GM21576 (cell line): ENCODE measurements around the gene CDH18.

Experiments used
- ATAC-seq: cut with Tn5 transposase; IDR thresholded peaks from one replicate; pipeline ENCODE4 v1.9.1; 2021; ENCODE audit warnings: mild to moderate bottlenecking, moderate library complexity; ENCODE audit not compliant: unreplicated experiment

Gene CDH18, protein sequence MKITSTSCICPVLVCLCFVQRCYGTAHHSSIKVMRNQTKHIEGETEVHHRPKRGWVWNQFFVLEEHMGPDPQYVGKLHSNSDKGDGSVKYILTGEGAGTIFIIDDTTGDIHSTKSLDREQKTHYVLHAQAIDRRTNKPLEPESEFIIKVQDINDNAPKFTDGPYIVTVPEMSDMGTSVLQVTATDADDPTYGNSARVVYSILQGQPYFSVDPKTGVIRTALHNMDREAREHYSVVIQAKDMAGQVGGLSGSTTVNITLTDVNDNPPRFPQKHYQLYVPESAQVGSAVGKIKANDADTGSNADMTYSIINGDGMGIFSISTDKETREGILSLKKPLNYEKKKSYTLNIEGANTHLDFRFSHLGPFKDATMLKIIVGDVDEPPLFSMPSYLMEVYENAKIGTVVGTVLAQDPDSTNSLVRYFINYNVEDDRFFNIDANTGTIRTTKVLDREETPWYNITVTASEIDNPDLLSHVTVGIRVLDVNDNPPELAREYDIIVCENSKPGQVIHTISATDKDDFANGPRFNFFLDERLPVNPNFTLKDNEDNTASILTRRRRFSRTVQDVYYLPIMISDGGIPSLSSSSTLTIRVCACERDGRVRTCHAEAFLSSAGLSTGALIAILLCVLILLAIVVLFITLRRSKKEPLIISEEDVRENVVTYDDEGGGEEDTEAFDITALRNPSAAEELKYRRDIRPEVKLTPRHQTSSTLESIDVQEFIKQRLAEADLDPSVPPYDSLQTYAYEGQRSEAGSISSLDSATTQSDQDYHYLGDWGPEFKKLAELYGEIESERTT

DNA sequence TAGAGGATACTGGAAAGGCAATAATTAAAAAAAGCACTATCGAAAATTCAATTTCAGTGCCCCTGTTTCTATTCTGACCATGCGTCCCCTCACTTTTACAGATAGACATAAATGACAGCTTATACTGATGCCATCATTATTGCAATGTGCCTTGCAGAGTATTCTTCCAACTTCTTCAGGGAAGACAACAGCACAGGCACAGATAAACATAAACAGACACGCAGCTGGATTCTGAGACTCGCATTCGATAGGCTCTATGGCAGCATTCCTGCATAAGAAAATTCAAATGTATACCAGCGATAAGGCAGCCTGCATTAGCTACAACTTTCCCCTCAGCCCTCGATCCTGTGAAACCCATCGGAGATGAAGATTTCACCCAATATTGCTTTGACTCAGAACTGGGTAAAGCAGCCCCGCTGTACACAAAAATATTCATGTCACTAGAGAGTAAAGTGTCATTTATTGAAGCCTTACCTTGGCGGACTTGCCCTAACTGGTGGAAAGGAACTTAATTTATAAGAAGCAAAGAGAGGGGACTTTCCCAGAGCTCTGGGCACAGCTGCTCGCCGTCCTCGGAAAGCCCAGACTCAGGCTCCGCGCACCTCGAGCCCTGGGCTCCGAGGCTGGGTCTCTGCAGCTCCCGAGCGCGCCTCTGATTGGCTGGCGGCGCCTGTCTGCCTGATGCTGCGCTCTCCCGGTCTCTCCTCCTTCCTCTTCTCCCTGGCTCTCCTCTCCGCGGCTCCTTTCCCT lies at the start of gene CDH18:
TSS of gene CDH18 (minus strand) at position 589 of the 750 bp plus-strand sequence. CDS start 149,214 bp downstream, outside the sequence.
- no peak for ATAC-seq

DNA sequence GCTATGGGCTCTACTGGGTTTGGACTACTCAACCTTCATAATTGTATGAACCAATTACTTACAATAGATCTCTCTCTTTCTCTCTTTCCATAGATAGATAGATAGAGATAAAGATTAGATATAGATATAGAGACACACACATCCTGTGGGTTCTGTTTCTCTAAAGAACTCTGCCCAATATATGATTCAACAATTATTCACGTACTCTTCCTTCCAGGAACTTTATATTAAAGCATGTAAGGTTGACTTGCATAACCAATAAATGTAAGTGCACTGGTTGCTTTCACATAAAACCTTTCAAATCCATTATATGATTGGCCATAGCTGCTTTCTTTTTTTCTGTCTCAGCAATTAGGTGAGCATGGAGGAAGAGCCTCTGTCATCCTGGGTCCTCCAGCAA lies 46.7 kb upstream of the CDH18 start:
- no peak for ATAC-seq

DNA sequence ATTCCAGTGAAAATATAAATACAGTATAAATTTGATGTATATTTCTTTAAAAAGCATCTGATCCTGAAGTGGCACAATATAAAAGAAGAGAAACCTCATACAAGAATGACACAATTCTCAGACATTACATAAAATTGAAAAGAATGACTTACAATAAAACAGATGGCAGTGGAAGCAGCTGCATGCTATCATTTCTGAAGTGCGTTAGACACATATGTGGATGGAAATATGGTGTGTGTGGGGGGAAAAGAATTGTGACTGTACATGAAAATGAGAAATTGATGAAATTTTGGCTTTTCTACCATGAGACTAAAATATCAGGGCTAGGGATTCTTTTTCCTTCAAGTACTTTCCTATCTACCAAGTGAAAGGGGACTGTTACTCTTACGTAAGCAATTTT lies 45.9 kb upstream of the CDH18 start:
- ATAC-seq: no peak

GRCh38 chr5:20032896-20033295 lies 44.9 kb upstream of the CDH18 start:
- no peak for ATAC-seq

DNA sequence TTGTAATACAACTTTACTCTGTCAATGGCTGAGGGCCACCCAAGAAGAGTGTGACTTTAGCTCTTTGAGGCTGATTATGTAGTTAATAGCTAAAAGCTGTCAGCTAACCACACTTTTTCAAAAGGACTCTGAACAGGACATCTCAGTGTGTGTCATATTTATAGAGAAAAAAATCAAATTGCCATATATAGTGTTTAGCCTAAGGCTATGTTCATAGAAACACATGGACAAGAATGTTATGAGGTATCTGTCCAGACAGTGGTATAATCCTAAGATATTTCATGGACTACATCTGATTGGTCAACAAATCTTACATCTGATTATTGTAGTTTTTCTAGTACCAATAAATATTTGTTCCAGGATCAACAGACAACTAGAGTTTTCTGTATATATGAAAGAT lies 42.1 kb upstream of the CDH18 start:
- ATAC-seq: no peak

- ATAC-seq: no peak
Measured at GRCh38 chr5:20029266-20029665, 41.3 kb upstream of the CDH18 start.

GRCh38 chr5:20028506-20028905 lies 40.5 kb upstream of the CDH18 start:
- no peak for ATAC-seq

DNA sequence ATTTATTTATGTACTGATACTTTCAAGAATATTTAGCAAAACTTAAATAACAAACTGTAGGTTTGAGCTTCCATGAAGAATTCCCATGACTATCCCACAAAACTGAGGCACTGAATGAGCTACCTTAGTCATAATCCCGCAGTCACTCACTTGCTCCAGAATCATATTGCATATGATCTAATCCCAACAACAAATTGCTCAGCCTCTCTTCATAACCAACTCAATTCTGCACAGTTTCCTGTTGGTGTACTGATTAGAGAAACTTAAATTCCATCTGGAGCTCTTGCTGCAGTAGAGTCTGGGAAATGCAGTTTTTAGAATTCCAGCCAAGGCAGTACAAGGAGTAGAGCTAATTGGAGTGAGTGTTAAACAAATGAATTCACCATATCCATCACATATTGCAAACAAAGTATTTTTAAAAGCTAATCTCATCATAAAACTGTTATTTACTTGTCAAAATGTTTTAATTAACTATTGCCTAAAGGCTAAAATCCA lies 35.7 kb upstream of the CDH18 start:
- no peak for ATAC-seq

DNA sequence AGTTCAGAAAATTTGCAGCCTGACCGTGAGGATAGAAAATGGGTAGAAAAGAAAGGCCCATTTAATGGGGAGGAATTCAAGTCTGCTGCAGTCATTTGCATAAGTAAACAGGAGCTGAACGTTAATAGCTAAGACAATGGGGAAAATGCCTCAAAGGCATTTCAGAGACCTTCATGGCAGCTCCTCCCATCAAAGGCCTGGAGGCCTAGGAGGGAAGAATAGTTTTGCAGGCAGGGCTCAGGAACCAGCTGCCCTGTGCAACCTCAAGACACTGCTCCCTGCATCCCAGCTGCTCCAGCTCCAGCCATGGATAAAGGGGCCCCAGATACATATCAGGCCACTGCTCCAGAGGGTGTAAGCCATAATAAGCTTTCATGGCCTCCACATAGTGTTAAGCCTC lies 32.2 kb upstream of the CDH18 start:
- ATAC-seq: no peak

DNA sequence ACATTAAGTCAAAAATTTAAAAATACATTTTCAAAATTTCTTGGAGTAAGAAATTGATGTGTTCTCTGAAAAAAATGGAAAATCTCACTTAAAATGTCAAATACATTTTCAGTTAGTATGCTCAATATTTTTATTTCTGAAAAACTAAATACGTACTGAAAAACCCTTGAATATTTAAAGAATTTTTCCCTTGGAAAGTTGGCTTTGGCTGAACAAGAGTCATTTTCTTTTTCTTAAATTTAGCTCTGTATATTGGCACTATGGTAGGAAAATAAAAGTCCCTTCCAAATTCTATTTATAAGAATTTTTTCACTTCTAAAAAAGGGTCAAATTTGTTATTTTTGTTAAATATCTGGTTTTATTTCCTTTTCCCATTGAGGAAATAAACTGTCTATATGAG lies 29.0 kb upstream of the CDH18 start:
- ATAC-seq: no peak

- no peak for ATAC-seq
Measured at GRCh38 chr5:20000416-20000815, 12.4 kb upstream of the CDH18 start.

DNA sequence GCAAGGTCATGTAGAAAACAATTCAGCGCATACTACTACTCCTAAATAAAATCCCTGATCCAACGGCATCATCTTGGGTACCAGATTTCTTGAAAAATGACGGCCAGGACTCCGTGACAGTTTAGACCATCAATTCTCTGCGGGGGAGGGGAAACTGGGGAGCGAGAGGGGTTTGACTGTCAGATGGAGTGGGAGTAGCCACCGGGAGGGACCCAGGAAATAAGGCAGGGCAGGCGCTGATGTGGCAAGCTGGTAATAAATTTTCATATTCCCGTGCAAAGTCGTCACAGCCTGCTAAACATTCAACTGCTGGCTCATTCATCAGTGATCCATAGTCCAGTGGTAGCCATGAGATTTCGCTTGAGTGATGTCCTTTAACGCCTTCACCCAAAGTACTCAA lies 457 bp upstream of the CDH18 start:
- no peak for ATAC-seq

GRCh38 chr5:19986806-19987205 lies 1.2 kb downstream of the CDH18 start:
- no peak for ATAC-seq

DNA sequence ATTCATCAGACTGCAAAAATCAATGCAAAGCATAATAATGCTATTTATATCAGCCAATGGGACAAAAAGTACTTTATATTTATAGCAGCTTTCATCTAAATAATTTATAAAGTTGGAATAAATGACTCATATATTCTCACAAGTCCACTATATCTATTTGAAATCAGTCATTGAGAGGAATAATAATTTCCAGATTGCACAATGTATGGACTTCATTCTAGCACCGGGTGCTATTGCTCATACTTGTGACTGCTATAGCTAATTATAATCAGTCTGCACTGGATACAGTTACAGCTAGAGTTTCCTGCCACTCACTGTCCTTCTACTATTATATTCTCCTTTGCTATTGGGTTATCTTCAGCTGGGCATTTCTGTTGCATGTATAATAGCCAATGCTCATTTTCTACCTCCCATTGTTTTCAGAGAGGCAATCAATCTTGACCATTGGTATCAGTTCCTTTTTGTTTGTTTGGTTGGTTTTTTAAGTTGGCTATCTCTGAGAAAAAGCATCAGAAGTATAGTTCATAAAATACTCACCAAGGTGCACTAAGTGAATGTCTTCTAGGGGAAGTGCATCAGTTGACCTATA lies 1.9 kb downstream of the CDH18 start:
- no peak for ATAC-seq

DNA sequence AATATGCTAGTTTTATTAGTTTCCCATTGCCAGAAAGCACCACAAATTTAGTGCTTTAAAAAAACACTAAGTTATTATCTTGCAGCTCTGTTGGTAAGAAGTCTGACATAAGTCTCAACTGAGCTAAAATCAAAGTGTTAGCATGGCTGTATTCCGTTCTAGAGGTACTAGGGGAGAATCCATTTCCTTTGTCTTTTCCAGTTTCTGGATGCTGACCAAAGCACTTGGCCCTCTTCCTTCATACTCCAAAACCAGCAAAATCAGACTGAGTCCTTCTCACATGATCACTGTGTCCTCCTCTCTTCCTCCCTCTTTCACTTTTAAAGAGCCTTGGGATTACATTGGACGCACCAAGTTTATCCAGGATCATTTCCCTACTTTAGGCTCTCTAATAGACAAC lies 9.5 kb downstream of the CDH18 start:
- ATAC-seq: no peak

DNA sequence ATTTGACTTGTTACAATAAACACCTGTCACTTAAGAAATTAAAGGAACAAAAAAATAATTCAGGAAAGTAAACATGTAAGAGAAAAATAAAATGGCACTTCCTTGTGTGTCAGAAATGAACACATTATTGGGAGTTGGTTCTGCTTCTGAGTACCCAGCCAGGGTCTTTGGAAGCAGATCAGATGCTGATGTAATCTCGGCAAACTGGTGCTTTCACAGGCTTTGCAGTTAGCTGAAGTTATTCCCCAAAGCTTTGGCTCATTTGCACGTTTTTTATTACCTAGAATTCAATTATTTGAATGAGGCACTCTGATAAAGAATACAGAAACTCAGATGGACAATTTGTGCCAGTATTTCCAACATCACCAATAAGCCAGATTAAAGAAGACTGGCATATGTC lies 10.9 kb downstream of the CDH18 start:
- ATAC-seq: no peak

- no peak for ATAC-seq
Measured at GRCh38 chr5:19975795-19976194, 12.2 kb downstream of the CDH18 start.

- ATAC-seq: no peak
Measured at GRCh38 chr5:19960451-19960850, 27.5 kb downstream of the CDH18 start.

GRCh38 chr5:19959830-19960384 lies 28.1 kb downstream of the CDH18 start:
- no peak for ATAC-seq

DNA sequence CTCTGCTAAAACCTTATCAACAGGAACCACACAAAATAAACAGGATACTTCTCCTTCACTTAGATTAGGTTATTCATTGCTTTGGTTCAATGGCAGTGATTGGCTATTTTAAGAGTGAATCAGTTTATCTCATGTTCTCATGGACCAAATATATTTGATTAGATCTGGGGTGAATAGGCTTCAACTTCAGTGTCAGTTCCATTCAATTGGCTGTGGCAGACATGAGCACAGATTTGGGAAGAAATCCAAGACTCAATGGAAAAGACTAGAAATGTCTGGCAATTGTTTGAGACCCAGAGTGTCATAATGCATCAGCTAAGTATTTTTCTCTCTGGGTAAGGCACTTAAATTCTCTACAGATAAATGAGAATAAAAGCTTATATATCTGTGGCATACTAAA lies 37.1 kb downstream of the CDH18 start:
- ATAC-seq: no peak

DNA sequence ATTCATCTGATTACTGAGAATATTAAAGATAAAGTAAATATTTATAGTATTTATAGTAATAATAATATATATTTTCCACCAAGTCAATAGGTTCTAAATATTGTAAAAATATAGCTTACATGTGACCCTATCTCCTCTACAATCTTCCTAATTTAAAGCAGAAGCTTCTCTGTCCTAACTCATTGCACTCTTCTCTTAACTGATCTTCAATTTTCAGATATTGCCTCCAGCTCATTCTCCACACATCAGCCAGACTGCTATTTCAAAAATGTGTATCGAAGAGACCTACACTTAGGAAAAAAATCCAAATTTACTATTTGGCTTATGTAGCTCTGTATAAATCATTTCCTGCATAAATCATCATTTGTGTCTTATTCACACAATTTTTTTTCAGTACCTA lies 47.8 kb downstream of the CDH18 start:
- ATAC-seq: no peak
